ENCODE measurements around the gene PPP4R1.

The PPP4R1 gene

DNA sequence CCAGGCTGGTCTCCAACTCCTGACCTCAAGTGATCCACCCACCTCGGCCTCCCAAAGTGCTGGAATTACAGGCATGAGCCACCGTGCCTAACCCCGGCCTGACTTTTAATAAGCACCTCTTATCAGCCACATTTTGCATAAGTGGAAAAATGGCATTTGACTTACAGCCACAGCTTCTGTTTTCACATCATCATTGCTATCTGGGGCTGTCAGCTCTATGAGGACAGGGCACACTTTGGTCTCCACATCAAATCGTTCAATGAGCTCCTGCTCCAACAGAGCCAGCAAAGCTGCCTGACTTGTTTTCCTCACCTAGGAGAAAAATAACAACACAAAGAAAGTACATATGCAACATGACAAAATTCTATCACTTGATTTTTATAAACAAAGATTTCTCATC lies 26.4 kb downstream of the PPP4R1 start:
- DNase-seq, result no peak

GRCh38 chr18:9586814-9587213 lies 27.5 kb downstream of the PPP4R1 start:
- no peak for DNase-seq

DNA sequence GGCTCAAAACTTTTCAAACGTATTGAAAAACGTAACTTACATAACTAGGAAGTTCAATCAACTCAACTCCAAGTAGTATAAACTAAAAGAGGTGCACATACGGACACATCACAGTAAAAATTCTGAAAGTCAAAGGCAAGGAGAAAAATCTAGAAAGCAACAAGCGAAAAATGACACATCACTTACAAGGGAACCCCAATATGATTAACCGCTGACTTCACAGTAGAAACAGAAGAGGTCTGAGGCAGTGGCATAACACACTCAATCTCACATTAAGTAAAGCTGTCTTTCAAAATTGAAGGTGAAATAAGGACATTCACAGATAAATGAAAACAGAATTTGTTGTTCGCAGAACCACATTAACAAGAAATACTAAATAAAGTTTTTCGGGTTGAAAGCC lies 32.7 kb downstream of the PPP4R1 start:
- DNase-seq, result no peak

DNA sequence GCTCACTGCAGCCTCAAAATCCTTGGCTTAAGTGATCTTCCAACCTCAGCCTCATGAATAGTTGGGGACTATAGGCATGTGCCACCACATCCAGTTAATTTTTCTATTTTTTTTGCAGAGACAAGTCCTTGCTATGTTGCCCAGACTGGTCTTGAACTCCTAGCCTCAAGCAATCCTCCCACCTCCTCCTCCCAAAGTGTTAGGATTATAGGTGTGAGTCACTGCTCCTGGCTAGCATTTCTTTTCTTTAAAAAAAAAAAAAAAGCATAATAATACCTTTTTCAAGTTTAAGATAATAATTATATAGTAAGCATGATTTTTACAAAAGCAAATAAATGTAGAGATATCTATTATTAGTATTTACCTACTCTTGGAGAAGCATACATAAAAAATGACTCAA lies 36.1 kb downstream of the PPP4R1 start:
- DNase-seq, result no peak

DNA sequence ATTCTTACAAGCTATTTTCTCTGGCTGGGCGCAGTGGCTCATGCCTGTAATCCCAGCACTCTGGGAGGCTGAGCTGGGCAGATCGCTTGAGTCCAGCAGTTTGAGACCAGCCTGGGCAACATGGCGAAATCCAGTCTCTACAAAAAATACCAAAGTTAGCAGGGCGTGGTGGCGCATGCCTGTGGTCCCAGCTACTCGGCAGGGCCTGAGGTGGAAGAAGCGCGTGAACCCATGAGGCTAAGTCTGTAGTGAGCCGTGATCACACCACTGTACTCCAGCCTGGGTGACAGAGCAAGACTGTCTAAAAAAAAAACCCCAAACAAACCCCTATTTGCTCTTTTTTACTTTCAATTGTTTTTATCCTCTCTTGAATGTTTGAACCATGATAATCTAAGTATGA lies 37.0 kb downstream of the PPP4R1 start:
- no peak for DNase-seq

GRCh38 chr18:9575558-9575957 lies 38.8 kb downstream of the PPP4R1 start:
- peak in 1 of 2 experiments; percentile 25 for DNase-seq

- DNase-seq, result no peak
These were observed 39.8 kb downstream of the PPP4R1 start for GRCh38 chr18:9574473-9575115.

DNA sequence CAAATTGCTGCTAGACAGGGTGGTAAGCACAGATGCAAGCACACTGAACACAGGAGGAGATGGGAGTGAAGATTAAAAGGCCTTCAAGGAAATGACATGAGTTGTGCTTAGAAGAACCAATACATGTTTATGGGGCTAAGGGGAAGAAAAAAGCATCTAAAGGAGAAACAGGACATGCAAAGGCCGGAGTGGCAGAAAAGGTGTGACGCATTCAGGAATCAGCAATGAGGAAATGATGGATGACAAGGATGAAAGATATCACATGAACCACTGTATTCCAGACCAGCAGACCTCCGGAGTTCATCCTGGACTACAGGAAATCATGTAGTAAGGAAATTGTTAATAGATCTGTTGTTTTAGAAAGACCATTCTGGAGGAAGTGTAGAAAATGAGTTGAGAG lies 42.8 kb downstream of the PPP4R1 start:
- no peak for DNase-seq

DNA sequence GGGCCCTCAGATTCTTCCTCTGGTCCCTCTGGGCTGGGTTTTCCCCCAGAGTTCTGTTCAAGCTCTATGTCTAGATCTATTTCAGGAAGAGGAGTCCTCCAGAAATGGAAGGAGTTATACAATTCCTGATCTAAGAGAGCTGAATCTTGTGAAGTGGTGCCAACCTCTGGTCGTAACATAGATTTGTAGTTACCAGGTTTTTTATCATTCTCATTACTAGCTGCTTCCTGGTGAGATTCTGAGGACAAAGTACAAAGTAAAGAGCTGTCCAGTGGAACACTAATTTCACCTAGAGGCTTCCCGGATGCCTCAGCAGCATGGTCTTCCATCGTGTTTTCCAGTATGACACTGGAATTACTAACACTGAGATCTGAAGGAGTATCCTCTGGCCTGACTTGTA lies 44.1 kb downstream of the PPP4R1 start:
- no peak for DNase-seq

- DNase-seq, result no peak
These were observed 45.2 kb downstream of the PPP4R1 start for GRCh38 chr18:9569178-9569577.

GRCh38 chr18:9568186-9568585 lies 46.2 kb downstream of the PPP4R1 start:
- DNase-seq, result no peak

DNA sequence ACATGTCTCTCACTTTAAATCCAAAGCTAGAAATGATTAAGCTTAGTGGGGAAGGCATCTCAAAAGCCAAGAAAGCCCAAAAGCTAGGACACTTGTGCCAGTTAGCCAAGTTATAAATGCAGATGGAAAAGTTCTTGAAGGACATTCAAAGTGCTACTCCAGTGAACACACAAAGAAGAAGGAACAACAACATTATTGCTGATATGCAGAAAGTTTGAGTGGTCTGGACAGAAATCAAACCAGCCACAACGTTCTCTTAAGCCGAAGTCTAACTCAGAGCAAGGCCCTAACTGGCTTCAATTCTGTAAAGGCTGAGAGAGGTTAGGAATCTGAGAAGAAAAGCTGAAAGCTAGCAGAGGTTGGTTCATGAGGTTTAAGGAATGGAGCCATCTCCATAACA lies 49.0 kb downstream of the PPP4R1 start:
- DNase-seq, result no peak

DNA sequence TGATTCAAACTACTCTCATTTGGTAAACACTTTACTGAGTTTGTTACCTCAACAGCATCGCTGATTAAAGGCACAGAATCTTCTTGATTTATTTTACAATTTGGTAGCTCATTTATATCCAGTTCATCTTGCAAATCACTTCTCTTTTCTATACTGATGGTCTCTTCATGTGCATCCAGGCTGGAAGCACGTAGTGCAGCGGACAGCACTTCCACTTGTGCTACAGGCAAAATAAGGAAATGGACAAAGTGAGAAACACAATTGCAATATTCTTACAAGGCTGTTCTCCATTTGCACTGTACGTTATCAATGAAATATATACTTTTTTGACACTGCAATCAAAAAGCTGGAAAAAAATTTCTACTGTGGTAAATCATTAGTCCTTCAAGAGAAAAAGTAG lies 51.0 kb downstream of the PPP4R1 start:
- DNase-seq, result no peak

DNA sequence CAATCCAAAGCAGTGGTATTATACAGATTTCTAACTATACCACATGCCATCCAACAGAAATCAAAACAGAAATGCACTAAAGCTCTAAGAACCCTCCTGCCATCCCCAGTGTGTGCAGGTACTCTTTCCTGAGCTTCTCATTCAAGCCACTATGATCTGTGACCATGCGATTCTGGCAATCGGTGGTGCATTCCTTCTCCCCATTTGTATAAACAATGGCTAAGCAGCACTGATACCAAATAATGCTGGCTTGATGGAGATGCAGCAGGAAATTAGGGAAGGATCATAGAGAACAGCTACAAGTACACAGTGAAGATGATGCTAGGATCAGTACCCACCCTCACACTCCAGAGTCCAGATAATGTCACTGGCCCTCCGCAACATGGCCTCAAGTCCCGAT lies 51.8 kb downstream of the PPP4R1 start:
- DNase-seq, result no peak

GRCh38 chr18:9561759-9562158 lies 52.6 kb downstream of the PPP4R1 start:
- no peak for DNase-seq

- DNase-seq, result no peak
These were observed 55.1 kb downstream of the PPP4R1 start for GRCh38 chr18:9559253-9559652.

- DNase-seq, result no peak
These were observed 55.8 kb downstream of the PPP4R1 start for GRCh38 chr18:9558387-9559064.

DNA sequence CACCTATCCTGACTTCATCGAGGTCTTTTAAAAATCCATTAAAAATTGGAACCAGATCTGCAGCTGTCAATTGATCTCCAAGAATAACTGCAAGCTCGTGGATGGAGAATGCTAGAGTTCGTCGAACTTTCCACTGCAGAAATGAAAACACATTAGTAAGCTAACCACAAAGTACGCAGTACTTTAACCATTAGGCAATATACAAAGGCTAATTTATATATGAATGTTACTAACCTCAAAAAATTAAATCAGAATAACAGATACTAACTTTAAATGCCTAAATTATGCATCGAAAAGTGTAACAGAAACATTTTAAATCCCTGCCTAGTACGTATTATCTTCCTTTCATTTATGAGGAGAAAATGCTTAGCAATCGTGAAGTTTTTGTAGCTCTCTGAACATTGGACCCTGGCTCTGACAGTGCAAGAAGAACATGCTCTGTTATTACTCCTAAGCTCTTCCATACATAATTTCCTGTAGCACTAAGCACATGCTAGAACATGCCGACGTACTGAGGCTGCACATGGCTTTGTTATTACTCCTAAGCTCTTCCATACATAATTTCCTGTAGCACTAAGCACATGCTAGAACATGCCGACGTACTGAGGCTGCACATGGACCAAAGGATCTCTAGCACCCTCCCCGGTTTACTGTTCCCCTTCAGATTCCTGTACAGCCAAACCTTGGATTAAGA lies 57.0 kb downstream of the PPP4R1 start:
- DNase-seq, result no peak

GRCh38 chr18:9552616-9553015 lies 61.7 kb downstream of the PPP4R1 start:
- DNase-seq, result no peak

GRCh38 chr18:9552191-9552590 lies 62.2 kb downstream of the PPP4R1 start:
- DNase-seq, result no peak

- DNase-seq, result no peak
These were observed 63.9 kb downstream of the PPP4R1 start for GRCh38 chr18:9550429-9550828.

DNA sequence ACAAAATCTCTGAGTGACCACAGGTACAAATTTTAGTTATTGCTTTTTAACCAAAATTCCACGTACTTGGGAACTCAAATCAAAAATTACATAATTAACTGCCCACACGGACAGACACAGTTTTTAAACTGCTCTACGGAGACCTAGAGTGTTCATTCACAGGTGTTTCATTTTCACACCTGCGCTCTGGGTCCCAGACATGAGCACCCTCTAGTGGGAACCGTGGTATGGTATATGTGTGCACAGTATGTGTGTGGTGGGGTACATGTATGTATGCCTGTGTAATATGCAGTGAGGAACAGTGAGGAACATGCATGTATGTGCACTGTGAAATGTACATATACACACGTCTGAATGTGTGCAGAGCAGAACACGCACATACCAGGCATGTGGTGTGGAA lies 65.0 kb downstream of the PPP4R1 start:
- DNase-seq, result no peak

DNA sequence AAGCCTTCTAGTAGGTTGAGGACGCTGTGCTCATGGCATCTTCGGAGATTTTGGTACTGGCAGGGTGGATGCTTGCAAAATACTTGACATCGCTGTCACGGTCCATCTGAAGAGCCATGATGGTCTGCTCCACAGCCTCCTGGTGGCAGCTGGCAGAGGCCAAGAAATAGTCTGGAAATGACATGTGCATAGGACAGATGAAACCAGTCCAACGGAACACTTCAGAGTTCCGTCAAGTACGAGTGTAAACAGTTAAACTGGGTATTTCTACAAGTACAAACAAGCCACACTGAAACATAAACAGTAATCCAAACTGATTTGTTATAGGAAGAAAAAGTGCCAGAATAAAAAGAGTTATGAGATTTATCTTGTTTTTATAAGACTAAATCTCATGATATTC lies 66.6 kb downstream of the PPP4R1 start:
- DNase-seq, result no peak

GRCh38 chr18:9546468-9546867 lies 67.9 kb downstream of the PPP4R1 start:
- DNase-seq, result no peak
